Stomach (tissue), 19 donors: Measurements from ENCODE around the gene ZNF768. TPM values are rescaled to one million over a fixed set of nuclear protein-coding genes. Genes with fewer than 3 reads are reported as not detected.

Experiments used
- DNase-seq, 2 donors: peaks; one replicate each; pipeline versions ENCODE4 v3.0.0 to v3.0.0-alpha.2; 2013 to 2019
- H3K27ac ChIP-seq, 5 donors: fragments of 200-600 bp in 4 of 5; sonication (generic) in 4 of 5; one replicate each; pipeline ENCODE4 v1.5.1; 2013 to 2019; ENCODE audit warnings: mild to moderate bottlenecking in 1 of 5, moderate library complexity in 1 of 5
- H3K27me3 ChIP-seq, 3 donors: fragments of 200-600 bp; sonication (generic); one replicate each; pipeline ENCODE4 v1.5.1; 2017 to 2019; ENCODE audit warnings: mixed run types in 1 of 3
- H3K36me3 ChIP-seq, 4 donors: fragments of 200-600 bp; sonication (generic); 1 replicate in 3 of 4; 2 replicates in 1 of 4; pipeline ENCODE4 v1.5.1; 2016 to 2019
- H3K4me1 ChIP-seq, 4 donors: fragments of 200-600 bp; sonication (generic); one replicate each; pipeline ENCODE4 v1.5.1; 2016 to 2019
- H3K4me3 ChIP-seq, 4 donors: fragments of 200-600 bp; sonication (generic) in 3 of 4; one replicate each; pipeline ENCODE4 v1.5.1; 2016 to 2019; ENCODE audit warnings: mild to moderate bottlenecking in 1 of 4
- H3K9me3 ChIP-seq, 4 donors: fragments of 200-600 bp; sonication (generic); one replicate each; pipeline ENCODE4 v1.5.1; 2016 to 2019
- EP300 ChIP-seq: sonication (generic); formaldehyde crosslinking; IDR thresholded peaks from one replicate; pipeline ENCODE4 v1.6.1; 2017; ENCODE audit warnings: antibody characterized with exemption
- POLR2A ChIP-seq, 4 donors: fragments of 450-650 bp; IDR thresholded peaks; one replicate each; pipeline ENCODE4 v1.6.1; 2016; ENCODE audit warnings: antibody characterized with exemption in 4 of 4, control low read depth in 2 of 4, mild to moderate bottlenecking in 1 of 4, moderate library complexity in 1 of 4
- POLR2AphosphoS5 ChIP-seq, 3 donors: sonication (generic); formaldehyde crosslinking; IDR thresholded peaks; one replicate each; pipeline ENCODE4 v1.6.1; 2016; ENCODE audit warnings: antibody characterized with exemption in 3 of 3
- WGBS, 5 donors: extraction: QIAGEN DNeasy Blood & Tissue Kit in 3 of 5; methylation state at CpG; one replicate each; pipeline versions ENCODE4 v1.1.5 to v1.1.7; 2013 to 2018; 5-methylcytosine and 5-hydroxymethylcytosine counted together
- intact Hi-C: fragments of 100-400 bp; cut with DNase I; formaldehyde crosslinking; loops from one replicate; pipeline ENCODE4 v1.15.1; 2023; ENCODE audit warnings: low total_unique reads
- long read RNA-seq, 10 donors: transcript quantifications; one replicate each; lab custom pipeline, GENCODE V29; 2026
- polyA plus RNA-seq, 3 donors: library from polyadenylated mRNA; stranded (reverse); fragments of 200-250 nt; gene quantifications; one replicate each; pipeline ENCODE4 v1.2.3, GENCODE V29; 2013
- total RNA-seq, 5 donors: library from RNA; depleted of rRNA; stranded (reverse); fragments of >200 nt; gene quantifications; one replicate each; pipeline versions ENCODE4 v1.1.0 to v1.2.3, GENCODE V29; 2014 to 2016
- TF ChIP-seq, protein P1 (sequence below), 7 experiments: fragments of 450-650 bp in 4 of 7; fragments of 200-600 bp in 3 of 7; sonication (generic) in 3 of 7; IDR thresholded peaks; one replicate each; pipeline ENCODE4 v1.5.1; 2016 to 2019; ENCODE audit warnings: antibody characterized with exemption in 7 of 7, control low read depth in 2 of 7, mild to moderate bottlenecking in 1 of 7
- donor health status: healthy with polysubstance abuse.
- donor health status: Bipolar disorder and iron deficiency.
- donor health status: healthy.

Gene ZNF768
- total RNA-seq (10 to 100 TPM; 11.9 to 75.0 (median 30.0) TPM), polyA plus RNA-seq (10 to 100 TPM; 27.0 to 33.2 (median 32.7) TPM)
- long read RNA-seq, donor 1, transcript ZNF768-201 (2 exons, 2,315 nt) = major isoform, 15 of 16 reads
- long read RNA-seq, donor 1, partial matches to known transcripts = 0 of 16 reads
- long read RNA-seq, donor 1, other reads (novel, unspliced or antisense) = 0 of 16 reads
- long read RNA-seq, donor 2, transcript ZNF768-201 (2 exons, 2,315 nt) = major isoform, 12 of 12 reads
- long read RNA-seq, donor 2, partial matches to known transcripts = 0 of 12 reads
- long read RNA-seq, donor 2, other reads (novel, unspliced or antisense) = 0 of 12 reads
- long read RNA-seq, donor 3, transcript ZNF768-201 (2 exons, 2,315 nt) = major isoform, 10 of 11 reads
- long read RNA-seq, donor 3, partial matches to known transcripts = 0 of 11 reads
- long read RNA-seq, donor 3, other reads (novel, unspliced or antisense) = 0 of 11 reads
- long read RNA-seq, donor 4 = 0 reads
- long read RNA-seq, donor 5, transcript ZNF768-201 (2 exons, 2,315 nt) = major isoform, 16 of 18 reads
- long read RNA-seq, donor 5, partial matches to known transcripts = 0 of 18 reads
- long read RNA-seq, donor 5, other reads (novel, unspliced or antisense) = 0 of 18 reads
- long read RNA-seq, donor 6, transcript ZNF768-201 (2 exons, 2,315 nt) = major isoform, 30 of 31 reads
- long read RNA-seq, donor 6, partial matches to known transcripts = 0 of 31 reads
- long read RNA-seq, donor 6, other reads (novel, unspliced or antisense) = 0 of 31 reads
- long read RNA-seq, donor 7, transcript ZNF768-201 (2 exons, 2,315 nt) = major isoform, 21 of 21 reads
- long read RNA-seq, donor 7, partial matches to known transcripts = 0 of 21 reads
- long read RNA-seq, donor 7, other reads (novel, unspliced or antisense) = 0 of 21 reads
- long read RNA-seq, donor 8, transcript ZNF768-201 (2 exons, 2,315 nt) = major isoform, 10 of 10 reads
- long read RNA-seq, donor 8, partial matches to known transcripts = 0 of 10 reads
- long read RNA-seq, donor 8, other reads (novel, unspliced or antisense) = 0 of 10 reads
- long read RNA-seq, donor 9, transcript ZNF768-201 (2 exons, 2,315 nt) = major isoform, 13 of 13 reads
- long read RNA-seq, donor 9, partial matches to known transcripts = 0 of 13 reads
- long read RNA-seq, donor 9, other reads (novel, unspliced or antisense) = 0 of 13 reads
- long read RNA-seq, donor 10, transcript ZNF768-201 (2 exons, 2,315 nt) = major isoform, 8 of 8 reads
- long read RNA-seq, donor 10, partial matches to known transcripts = 0 of 8 reads
- long read RNA-seq, donor 10, other reads (novel, unspliced or antisense) = 0 of 8 reads

DNA sequence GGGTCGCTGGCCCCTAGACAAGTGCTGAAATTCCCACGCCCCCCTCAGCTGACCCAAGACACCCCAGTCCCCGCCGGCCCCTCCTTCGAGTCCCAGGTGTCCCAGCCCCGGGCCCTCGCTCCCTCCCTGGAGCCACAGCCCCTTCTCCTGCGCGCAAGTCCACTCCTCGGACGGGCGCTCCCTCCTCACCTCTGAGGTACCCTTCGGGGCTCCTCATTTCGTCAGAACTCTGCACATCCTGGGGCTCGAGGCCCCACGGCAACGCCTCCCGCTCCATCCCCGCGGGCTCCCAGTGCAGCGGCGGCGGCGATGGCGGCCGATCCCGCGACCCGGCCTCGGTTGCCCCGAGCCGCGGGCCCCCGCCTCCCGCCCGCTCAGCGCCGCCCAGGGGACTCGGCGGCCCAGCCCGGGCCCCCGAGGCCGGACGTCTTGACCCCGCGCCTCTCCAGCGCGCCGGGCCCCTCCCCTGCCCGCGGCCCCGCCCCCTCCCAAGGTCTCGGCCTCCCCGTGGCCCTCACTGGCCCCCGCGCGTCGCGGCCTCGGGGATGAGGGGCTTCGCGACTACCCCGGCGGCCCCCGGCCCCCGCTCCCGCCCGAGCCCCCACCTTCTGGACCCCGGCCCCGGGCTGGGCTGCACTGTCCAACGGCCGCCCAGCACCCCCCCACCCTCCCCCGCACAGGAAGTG is at the start of gene ZNF768:
TSS of gene ZNF768 (minus strand) at position 430 of the 686 bp plus-strand sequence. CDS start at position 277, 153 bp downstream.
- H3K36me3 ChIP-seq = peaks cover 2 to 25% (median 21%) of the 10 kb centered on the region in 4 donors
- peaks cover 15 to 62% (median 41%) of the 10 kb centered on the region in 4 donors for H3K4me1 ChIP-seq

DNA sequence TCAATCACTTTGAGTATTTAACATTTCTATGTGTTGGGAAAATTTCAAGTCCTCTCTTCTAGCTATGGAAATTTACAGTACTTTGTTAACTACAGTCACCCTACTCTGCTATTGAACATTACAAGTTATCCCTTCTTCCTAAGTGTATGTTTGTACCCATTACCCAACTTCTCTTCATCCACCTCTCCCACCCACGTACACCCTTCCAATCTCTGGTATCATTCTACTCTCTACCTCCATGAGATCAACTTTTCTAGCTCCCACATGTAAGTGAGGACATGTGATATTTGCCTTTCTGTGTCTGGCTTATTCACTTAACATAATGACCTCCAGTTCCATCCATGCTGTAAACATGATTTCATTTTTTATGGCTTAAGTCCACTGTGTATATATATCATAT is 48.3 kb upstream of the ZNF768 start:
- Histone ChIP-seq H3K27me3 (no peaks in the 10 kb centered on the region), H3K36me3 (peaks cover 3 to 31% (median 29%) of the 10 kb centered on the region in 4 donors), H3K4me1 (peaks cover 19 to 39% (median 25%) of the 10 kb centered on the region in 4 donors), H3K27ac (no peak overlapping the region), H3K9me3 (no peaks in the 10 kb centered on the region), H3K4me3 (no peak overlapping the region)
- intact Hi-C loops = no loop called here
- TF ChIP-seq EP300 (no peak), POLR2A (IDR thresholded peaks at IDR 0.05) (no peak), POLR2AphosphoS5 (IDR thresholded peaks at IDR 0.05) (no peak)
- TF ChIP-seq, protein P1, sequence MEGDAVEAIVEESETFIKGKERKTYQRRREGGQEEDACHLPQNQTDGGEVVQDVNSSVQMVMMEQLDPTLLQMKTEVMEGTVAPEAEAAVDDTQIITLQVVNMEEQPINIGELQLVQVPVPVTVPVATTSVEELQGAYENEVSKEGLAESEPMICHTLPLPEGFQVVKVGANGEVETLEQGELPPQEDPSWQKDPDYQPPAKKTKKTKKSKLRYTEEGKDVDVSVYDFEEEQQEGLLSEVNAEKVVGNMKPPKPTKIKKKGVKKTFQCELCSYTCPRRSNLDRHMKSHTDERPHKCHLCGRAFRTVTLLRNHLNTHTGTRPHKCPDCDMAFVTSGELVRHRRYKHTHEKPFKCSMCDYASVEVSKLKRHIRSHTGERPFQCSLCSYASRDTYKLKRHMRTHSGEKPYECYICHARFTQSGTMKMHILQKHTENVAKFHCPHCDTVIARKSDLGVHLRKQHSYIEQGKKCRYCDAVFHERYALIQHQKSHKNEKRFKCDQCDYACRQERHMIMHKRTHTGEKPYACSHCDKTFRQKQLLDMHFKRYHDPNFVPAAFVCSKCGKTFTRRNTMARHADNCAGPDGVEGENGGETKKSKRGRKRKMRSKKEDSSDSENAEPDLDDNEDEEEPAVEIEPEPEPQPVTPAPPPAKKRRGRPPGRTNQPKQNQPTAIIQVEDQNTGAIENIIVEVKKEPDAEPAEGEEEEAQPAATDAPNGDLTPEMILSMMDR (IDR thresholded peaks at IDR 0.05) = no peak
- DNase-seq = no peak
- 31 to 58% (median 46%) methylated on average over 1 of the region's 1 CpG for WGBS, 5 donors

More for the DNA sequence above, at the start of gene ZNF768:
- peak in 1 of 2 donors; percentile 71 for DNase-seq
- TF ChIP-seq POLR2A (IDR thresholded peaks at IDR 0.05) (no peak), EP300 (no peak), POLR2AphosphoS5 (IDR thresholded peaks at IDR 0.05) (no peak)
- TF ChIP-seq, protein P1 (IDR thresholded peaks at IDR 0.05) = no peak
- intact Hi-C loops = loop anchor here (10.0 kb wide), 1 partner anchor 91 kb away; the partner anchor contains the start of gene DCTPP1
- Histone ChIP-seq H3K9me3 (no peaks in the 10 kb centered on the region), H3K4me3 (peak within 1 kb of the TSS; percentile 74 to 92 (median 80)), H3K27ac (peak within 1 kb of the TSS; percentile 98 to 100 (median 99)), H3K27me3 (no peaks in the 10 kb centered on the region)
- 0 to 5% (median 1%) methylated on average over 1 to 73 of the region's 73 CpGs for WGBS, 5 donors

DNA sequence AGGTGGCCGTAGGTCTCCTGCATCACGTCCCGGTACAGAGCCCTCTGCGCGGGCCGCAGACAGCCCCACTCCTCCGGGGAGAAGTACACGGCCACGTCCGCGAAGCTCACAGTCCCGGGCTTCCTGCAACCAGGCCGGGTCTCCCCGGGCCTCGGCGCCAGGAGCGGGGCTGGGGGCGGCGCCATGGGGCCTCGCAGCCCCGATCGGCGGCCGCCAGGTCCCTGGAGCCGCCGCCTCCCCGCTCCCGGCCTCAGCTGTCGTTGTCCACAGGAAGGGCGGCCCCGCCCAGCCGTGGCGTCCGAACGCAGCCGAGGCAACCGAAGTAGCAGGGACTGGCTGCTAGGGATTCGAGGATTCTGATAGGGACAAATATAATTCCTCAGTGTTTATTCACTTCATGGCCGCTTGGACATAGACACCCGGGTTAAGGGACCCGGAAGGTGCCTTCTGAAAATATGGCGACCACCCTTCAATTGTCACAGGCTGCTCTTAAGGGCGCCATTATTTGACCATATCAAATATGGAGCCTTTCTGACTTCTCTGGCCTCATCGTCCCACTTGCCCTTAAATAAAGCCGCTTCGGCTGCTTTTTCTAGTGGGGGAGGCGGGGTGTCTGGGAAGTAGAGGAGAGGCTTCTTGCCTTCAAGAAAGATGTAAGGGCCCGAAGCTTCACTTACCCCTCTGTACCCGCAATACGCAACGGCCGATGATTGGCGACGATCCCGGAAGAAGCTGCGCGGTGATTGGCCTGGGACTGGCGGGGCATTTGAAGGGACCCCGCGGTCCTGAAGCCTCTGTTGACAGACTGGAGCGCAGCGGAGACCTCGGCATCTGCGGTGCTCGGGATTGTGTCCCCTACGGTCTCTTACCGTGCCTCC is 45.3 kb upstream of the ZNF768 start, which contains the start of gene ZNF688:
TSS of gene ZNF688 (minus strand) at position 270 of the 878 bp plus-strand sequence. CDS start at position 185, 85 bp downstream.
- peak within 1 kb of the TSS; percentile 92 to 99 (median 96) for H3K27ac ChIP-seq
- H3K4me3 ChIP-seq = peak within 1 kb of the TSS; percentile 64 to 81 (median 79)
- no peaks in the 10 kb centered on the region for H3K27me3 ChIP-seq
- intact Hi-C loops = no loop called here
- no peaks in the 10 kb centered on the region for H3K9me3 ChIP-seq
- 0 to 1% (median 0%) methylated on average over 40 to 67 of the region's 67 CpGs for WGBS, 5 donors
- peaks cover under 1 to 5% (median 4%) of the 10 kb centered on the region in 4 donors for H3K36me3 ChIP-seq
- no peak for TF ChIP-seq POLR2A (IDR thresholded peaks at IDR 0.05)
- TF ChIP-seq, protein P1 (IDR thresholded peaks at IDR 0.05) = no peak
- TF ChIP-seq EP300 = no peak
- peak; percentile 62 to 85 (median 75) for TF ChIP-seq POLR2AphosphoS5 (IDR thresholded peaks at IDR 0.05)
- DNase-seq = peak; percentile 94 to 99
- H3K4me1 ChIP-seq = peaks cover 19 to 58% (median 25%) of the 10 kb centered on the region in 4 donors
